Measurements from ENCODE around the gene UBL4B. TPM values are rescaled to one million over a fixed set of nuclear protein-coding genes. Genes with fewer than 3 reads are reported as not detected.

UBL4B gene
- total RNA-seq, 1 experiment from 2014 or later = 0.07 TPM

DNA sequence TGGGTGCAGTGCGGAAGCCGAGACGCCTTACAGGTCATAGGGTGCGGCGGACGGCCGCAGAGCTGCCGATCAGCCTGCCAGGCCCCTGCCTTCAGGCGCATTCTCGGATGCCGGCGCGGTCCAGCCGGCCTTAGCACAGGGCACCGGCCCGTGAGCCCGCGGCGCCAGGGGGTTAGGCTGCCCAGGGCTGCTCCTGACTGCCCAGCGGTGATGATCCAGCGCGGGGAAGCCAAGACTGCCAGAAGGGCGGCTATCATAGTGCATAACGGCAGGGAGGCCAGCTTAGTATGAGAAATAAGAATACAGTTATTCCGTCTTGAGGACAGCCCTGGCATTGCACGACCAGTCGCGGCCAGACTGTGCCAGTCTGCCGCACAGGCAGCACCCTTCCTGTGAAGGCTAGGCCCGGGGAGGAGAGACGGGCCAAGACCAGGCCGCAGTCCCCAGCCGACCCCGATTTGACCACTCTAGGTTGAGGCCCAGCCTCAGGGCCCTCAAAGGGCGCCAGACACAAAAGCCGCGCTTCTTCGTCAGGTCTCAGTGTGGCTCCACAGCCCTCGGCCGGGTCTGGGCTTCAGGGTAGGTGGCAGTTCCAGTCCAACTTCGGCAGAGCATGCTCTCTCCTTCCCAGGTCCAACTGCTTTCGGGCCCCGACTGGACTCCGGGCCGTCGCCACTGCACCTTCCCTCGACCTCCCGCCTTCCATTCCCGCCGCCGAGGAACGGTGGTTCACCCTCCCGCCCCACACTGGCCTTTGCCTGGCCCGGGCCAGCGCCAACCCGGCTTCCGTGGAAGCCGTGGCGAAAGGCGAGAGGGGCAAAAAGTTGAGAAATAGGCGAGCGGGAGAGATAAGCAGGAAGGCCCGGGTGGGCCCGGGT is 42.6 kb upstream of the UBL4B start:
- ATAC-seq = no peak
- Histone ChIP-seq H3K9me2 (replicated peaks; ENCODE audit: low read length) (no peaks in the 10 kb centered on the region), H3K9ac (ENCODE audit: low read length) (no peak overlapping the region), H3K4me3 (ENCODE audit: low read length) (no peak overlapping the region), H3K36me3 (ENCODE audit: low read depth, low read length) (no peaks in the 10 kb centered on the region), H3K4me2 (ENCODE audit: low read length) (no peak overlapping the region), H3K79me2 (ENCODE audit: low read length) (no peaks in the 10 kb centered on the region), H3K4me1 (ENCODE audit: insufficient read depth, low read length) (no peaks in the 10 kb centered on the region), H3F3A (ENCODE audit: low read length, unreplicated experiment) (no peaks in the 10 kb centered on the region), H3K27me3 (ENCODE audit: low read length) (no peaks in the 10 kb centered on the region), H2AFZ (ENCODE audit: low read length) (no peak overlapping the region), H3K27ac (ENCODE audit: low read length) (no peak overlapping the region), H3K9me3 (ENCODE audit: low read length) (no peaks in the 10 kb centered on the region), H4K20me1 (ENCODE audit: low read length) (no peaks in the 10 kb centered on the region)
- ChIA-PET POLR2A (ENCODE audit: unreplicated experiment) (no interaction called here), CTCF (no interaction called here)
- BruUV-seq (replicated peaks) = no TSS peak
- no peak for TF ChIP-seq EZH2phosphoT487 (IDR thresholded peaks at IDR 0.05; ENCODE audit: borderline replicate concordance, low read length)
- TF ChIP-seq, protein P1, sequence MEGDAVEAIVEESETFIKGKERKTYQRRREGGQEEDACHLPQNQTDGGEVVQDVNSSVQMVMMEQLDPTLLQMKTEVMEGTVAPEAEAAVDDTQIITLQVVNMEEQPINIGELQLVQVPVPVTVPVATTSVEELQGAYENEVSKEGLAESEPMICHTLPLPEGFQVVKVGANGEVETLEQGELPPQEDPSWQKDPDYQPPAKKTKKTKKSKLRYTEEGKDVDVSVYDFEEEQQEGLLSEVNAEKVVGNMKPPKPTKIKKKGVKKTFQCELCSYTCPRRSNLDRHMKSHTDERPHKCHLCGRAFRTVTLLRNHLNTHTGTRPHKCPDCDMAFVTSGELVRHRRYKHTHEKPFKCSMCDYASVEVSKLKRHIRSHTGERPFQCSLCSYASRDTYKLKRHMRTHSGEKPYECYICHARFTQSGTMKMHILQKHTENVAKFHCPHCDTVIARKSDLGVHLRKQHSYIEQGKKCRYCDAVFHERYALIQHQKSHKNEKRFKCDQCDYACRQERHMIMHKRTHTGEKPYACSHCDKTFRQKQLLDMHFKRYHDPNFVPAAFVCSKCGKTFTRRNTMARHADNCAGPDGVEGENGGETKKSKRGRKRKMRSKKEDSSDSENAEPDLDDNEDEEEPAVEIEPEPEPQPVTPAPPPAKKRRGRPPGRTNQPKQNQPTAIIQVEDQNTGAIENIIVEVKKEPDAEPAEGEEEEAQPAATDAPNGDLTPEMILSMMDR (conservative IDR thresholded peaks at IDR 0.05; ENCODE audit: low read depth, low read length) = no peak
- TF ChIP-seq EZH2 (IDR thresholded peaks at IDR 0.05; ENCODE audit: low read length, unreplicated experiment) = no peak
- intact Hi-C loops (cut with micrococcal nuclease) = no loop called here
- no peak for DNase-seq

DNA sequence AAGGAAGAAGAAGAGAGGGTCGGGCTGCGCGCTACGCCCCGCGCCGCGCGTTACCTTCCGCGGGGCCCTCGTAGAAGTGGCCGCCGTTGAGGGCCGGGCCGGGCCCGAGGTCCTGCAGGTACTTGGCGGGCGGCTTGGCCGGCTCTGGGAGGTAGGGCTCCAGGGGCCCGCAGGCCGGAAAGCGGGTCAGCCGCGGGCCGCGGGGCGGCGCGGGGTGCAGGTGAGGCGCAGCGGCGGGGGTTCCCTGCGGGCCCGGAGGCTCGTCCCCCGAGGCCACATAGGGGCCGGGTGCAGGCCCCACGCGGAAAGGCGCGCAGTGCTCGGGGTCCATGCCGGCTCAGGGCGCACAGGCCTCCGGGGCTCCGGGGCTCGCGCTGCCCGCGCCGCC is 42.0 kb upstream of the UBL4B start:
- Histone ChIP-seq H3K4me1 (ENCODE audit: insufficient read depth, low read length) (no peaks in the 10 kb centered on the region), H3K4me3 (ENCODE audit: low read length) (no peak overlapping the region), H3K79me2 (ENCODE audit: low read length) (no peaks in the 10 kb centered on the region), H3K27ac (ENCODE audit: low read length) (no peak overlapping the region), H2AFZ (ENCODE audit: low read length) (no peak overlapping the region), H3K9ac (ENCODE audit: low read length) (no peak overlapping the region), H3K9me2 (replicated peaks; ENCODE audit: low read length) (no peaks in the 10 kb centered on the region), H4K20me1 (ENCODE audit: low read length) (no peaks in the 10 kb centered on the region), H3K36me3 (ENCODE audit: low read depth, low read length) (no peaks in the 10 kb centered on the region), H3K4me2 (ENCODE audit: low read length) (no peak overlapping the region), H3K27me3 (ENCODE audit: low read length) (no peaks in the 10 kb centered on the region), H3K9me3 (ENCODE audit: low read length) (no peaks in the 10 kb centered on the region), H3F3A (ENCODE audit: low read length, unreplicated experiment) (no peaks in the 10 kb centered on the region)
- no TSS peak for BruUV-seq (replicated peaks)
- intact Hi-C loops (cut with micrococcal nuclease) = no loop called here
- TF ChIP-seq EZH2phosphoT487 (IDR thresholded peaks at IDR 0.05; ENCODE audit: borderline replicate concordance, low read length) (no peak), EZH2 (IDR thresholded peaks at IDR 0.05; ENCODE audit: low read length, unreplicated experiment) (no peak)
- TF ChIP-seq, protein P1 (conservative IDR thresholded peaks at IDR 0.05; ENCODE audit: low read depth, low read length) = no peak
- ChIA-PET POLR2A (ENCODE audit: unreplicated experiment) (no interaction called here), CTCF (no interaction called here)
- ATAC-seq (no peak), DNase-seq (no peak)

DNA sequence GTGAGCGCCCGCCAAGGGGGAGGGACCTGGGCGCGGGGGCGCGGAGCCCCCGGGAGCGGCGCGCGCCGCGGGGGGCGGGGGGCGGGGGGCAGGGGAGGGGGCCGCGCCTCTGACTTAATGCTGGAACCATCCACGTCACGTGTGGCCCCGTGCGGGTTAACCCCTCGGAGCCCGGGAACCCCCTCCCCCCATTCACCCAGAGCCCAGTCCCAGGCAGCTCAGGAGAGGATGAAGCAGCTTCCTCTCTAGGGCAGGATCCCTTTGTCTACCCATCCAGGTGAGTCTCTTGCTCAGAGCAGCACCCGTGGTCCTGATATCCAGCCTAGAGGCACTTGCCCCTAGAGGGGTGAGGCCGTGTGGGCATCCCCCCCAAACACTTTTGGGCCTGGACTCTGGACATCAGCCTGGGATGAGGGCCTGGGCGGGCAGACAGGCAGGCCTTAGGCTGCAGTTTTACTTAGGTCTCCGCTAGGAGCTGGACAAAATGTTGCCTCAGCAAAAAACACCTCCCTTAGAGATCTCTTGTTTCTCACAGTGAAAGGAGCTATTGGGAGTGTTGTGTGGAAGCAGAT is 41.5 kb upstream of the UBL4B start, which contains the start of gene ALX3:
Gene ALX3, minus strand, starts transcription at position 2 of the 572 bp plus-strand sequence. CDS start 60 bp downstream, outside the sequence.
- CTCF ChIA-PET = interaction anchor here (0.6 kb wide), 1 partner anchor 10 kb away, joined by 3 read pairs; no protein-coding TSS in a partner anchor
- ATAC-seq = no peak

More for the DNA sequence above, 41.5 kb upstream of the UBL4B start, which contains the start of gene ALX3:
- H3K4me3 ChIP-seq (ENCODE audit: low read length) = no peak within 1 kb of the TSS
- BruUV-seq (replicated peaks) = no TSS peak
- no peaks in the 10 kb centered on the region for H3K79me2 ChIP-seq (ENCODE audit: low read length)
- no peak for TF ChIP-seq EZH2phosphoT487 (IDR thresholded peaks at IDR 0.05; ENCODE audit: borderline replicate concordance, low read length)
- TF ChIP-seq EZH2 (IDR thresholded peaks at IDR 0.05; ENCODE audit: low read length, unreplicated experiment) = no peak
- TF ChIP-seq, protein P1 (conservative IDR thresholded peaks at IDR 0.05; ENCODE audit: low read depth, low read length) = no peak
- DNase-seq = no peak
- H3K9me3 ChIP-seq (ENCODE audit: low read length) = no peaks in the 10 kb centered on the region
- POLR2A ChIA-PET (ENCODE audit: unreplicated experiment) = no interaction called here
- no peaks in the 10 kb centered on the region for H3K27me3 ChIP-seq (ENCODE audit: low read length)
- no peak within 1 kb of the TSS for H3K9ac ChIP-seq (ENCODE audit: low read length)
- H3K27ac ChIP-seq (ENCODE audit: low read length) = no peak within 1 kb of the TSS
- no peaks in the 10 kb centered on the region for H3K36me3 ChIP-seq (ENCODE audit: low read depth, low read length)
- no peaks in the 10 kb centered on the region for H3K9me2 ChIP-seq (replicated peaks; ENCODE audit: low read length)
- no peaks in the 10 kb centered on the region for H3F3A ChIP-seq (ENCODE audit: low read length, unreplicated experiment)
- no peaks in the 10 kb centered on the region for H4K20me1 ChIP-seq (ENCODE audit: low read length)
- no peak within 1 kb of the TSS for H3K4me2 ChIP-seq (ENCODE audit: low read length)
- H2AFZ ChIP-seq (ENCODE audit: low read length) = no peak within 1 kb of the TSS
- H3K4me1 ChIP-seq (ENCODE audit: insufficient read depth, low read length) = no peaks in the 10 kb centered on the region
- intact Hi-C loops (cut with micrococcal nuclease) = no loop called here
